Karpas-422 (cell line): ENCODE results near the gene C6orf120. TPM values are rescaled to one million over a fixed set of nuclear protein-coding genes. Genes with fewer than 3 reads are reported as not detected.
A peak's percentile ranks its signal among the peaks of the same experiment; 100 is the strongest.
"Not testable (repeated sequence)": the region's sequence is repeated elsewhere in the genome, so short reads cannot be mapped to it uniquely, and the experiment has no call there.

ENCODE experiments used
- DNase-seq: peaks from one replicate; pipeline ENCODE4 v3.0.0-alpha.2; 2015
- H2AFZ ChIP-seq: fragments of 200-600 bp; sonication (generic); 2 replicates; pipeline ENCODE4 v1.6.1; 2014; ENCODE audit warnings: antibody characterized with exemption, low read length, mixed read lengths
- H3K27ac ChIP-seq: fragments of 200-600 bp; sonication (generic); 2 replicates; pipeline ENCODE4 v1.5.1; 2014; ENCODE audit warnings: mild to moderate bottlenecking, low read length, moderate library complexity
- H3K27me3 ChIP-seq: fragments of 200-600 bp; sonication (generic); 2 replicates; pipeline ENCODE4 v1.6.1; 2014; ENCODE audit warnings: low read length, mixed read lengths
- H3K36me3 ChIP-seq: fragments of 200-600 bp; sonication (generic); 2 replicates; pipeline ENCODE4 v1.6.1; 2014; ENCODE audit warnings: low read length, mixed read lengths; ENCODE audit not compliant: insufficient read depth
- H3K4me1 ChIP-seq: fragments of 200-600 bp; sonication (generic); 2 replicates; pipeline ENCODE4 v1.6.1; 2014; ENCODE audit warnings: mild to moderate bottlenecking, low read length, mixed read lengths
- H3K4me2 ChIP-seq: fragments of 200-600 bp; sonication (generic); 2 replicates; pipeline ENCODE4 v1.6.1; 2014; ENCODE audit warnings: low read length, low read depth, mild to moderate bottlenecking; ENCODE audit not compliant: poor library complexity, severe bottlenecking
- H3K4me3 ChIP-seq: fragments of 200-600 bp; sonication (generic); 2 replicates; pipeline ENCODE4 v1.5.1; 2014; ENCODE audit warnings: mild to moderate bottlenecking, antibody characterized with exemption, low read length, mixed read lengths
- H3K79me2 ChIP-seq: fragments of 200-600 bp; sonication (generic); 2 replicates; pipeline ENCODE4 v1.6.1; 2014; ENCODE audit warnings: mild to moderate bottlenecking, low read length, mixed read lengths
- H3K9ac ChIP-seq: fragments of 200-600 bp; sonication (generic); 2 replicates; pipeline ENCODE4 v1.6.0; 2014; ENCODE audit warnings: low read length
- H3K9me2 ChIP-seq: fragments of 200-600 bp; sonication (generic), shearing (Covaris generic); replicated peaks from 2 replicates; pipeline ENCODE4 v1.6.0; 2014; ENCODE audit warnings: mild to moderate bottlenecking, low read length, moderate library complexity; ENCODE audit not compliant: insufficient read depth
- H3K9me3 ChIP-seq: fragments of 300-700, 200-600 bp; sonication (generic); 2 replicates; pipeline ENCODE4 v1.6.1; 2014; ENCODE audit warnings: low read length, mixed read lengths
- H4K20me1 ChIP-seq: fragments of 200-600 bp; sonication (generic); 2 replicates; pipeline ENCODE4 v1.6.1; 2014; ENCODE audit warnings: mild to moderate bottlenecking, antibody characterized with exemption, low read length, low read depth; ENCODE audit not compliant: insufficient read depth
- total RNA-seq: library from RNA; depleted of rRNA; stranded (reverse); fragments of >200 nt; shearing (Covaris generic); gene quantifications from 2 replicates; pipeline ENCODE4 v1.2.3, GENCODE V29; 2014; ENCODE audit warnings: low replicate concordance

Gene C6orf120
- total RNA-seq, 1 experiment from 2014 or later = 51.4 TPM

DNA sequence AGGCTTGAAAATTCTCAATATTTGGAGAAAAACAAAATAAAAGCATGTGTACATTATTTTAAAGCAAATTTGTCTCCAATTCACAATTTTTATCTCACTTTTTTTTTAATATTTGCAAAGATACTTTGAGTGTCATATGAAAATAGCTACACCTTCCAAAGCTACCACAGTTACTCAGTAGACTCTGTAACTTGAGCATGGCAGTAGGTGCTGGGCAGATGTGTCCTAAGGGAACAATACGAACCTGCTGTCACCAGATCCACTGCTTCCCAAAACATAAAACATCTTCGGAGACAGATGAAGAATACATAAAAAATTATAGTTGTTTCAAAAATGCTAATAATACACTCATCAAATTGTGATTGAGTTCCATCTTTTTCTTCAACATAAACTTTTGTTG lies 10.7 kb upstream of the C6orf120 start:
- Histone ChIP-seq H2AFZ (no peak overlapping the region), H3K79me2 (peaks cover 70% of the 10 kb centered on the region), H3K4me2 (no peak overlapping the region), H3K9me3 (peaks cover 9% of the 10 kb centered on the region), H3K36me3 (peaks cover 47% of the 10 kb centered on the region), H3K9ac (no peak overlapping the region), H3K27ac (no peak overlapping the region), H4K20me1 (no peaks in the 10 kb centered on the region), H3K4me3 (no peak overlapping the region), H3K4me1 (0 out of 2 replicates have a peak, but pooled peaks cover 3% of the 10 kb centered on the region), H3K9me2 (no peaks in the 10 kb centered on the region), H3K27me3 (no peaks in the 10 kb centered on the region)
- DNase-seq = no peak

- H4K20me1 ChIP-seq = no peaks in the 10 kb centered on the region
- no peak overlapping the region for H3K4me3 ChIP-seq
- no peak overlapping the region for H3K9ac ChIP-seq
- H3K27ac ChIP-seq = no peak overlapping the region
- H3K4me1 ChIP-seq = 0 out of 2 replicates have a peak, but pooled peaks cover 3% of the 10 kb centered on the region
- no peak for DNase-seq
- peaks cover 67% of the 10 kb centered on the region for H3K79me2 ChIP-seq
- peaks cover 5% of the 10 kb centered on the region; the same call in 1 of the 2 replicates for H3K9me3 ChIP-seq
- H3K9me2 ChIP-seq = no peaks in the 10 kb centered on the region
- H3K27me3 ChIP-seq = no peaks in the 10 kb centered on the region
- peaks cover 36% of the 10 kb centered on the region for H3K36me3 ChIP-seq
- no peak overlapping the region for H2AFZ ChIP-seq
- H3K4me2 ChIP-seq = no peak overlapping the region
Observed at GRCh38 chr6:169692516-169692915, 9.4 kb upstream of the C6orf120 start.

DNA sequence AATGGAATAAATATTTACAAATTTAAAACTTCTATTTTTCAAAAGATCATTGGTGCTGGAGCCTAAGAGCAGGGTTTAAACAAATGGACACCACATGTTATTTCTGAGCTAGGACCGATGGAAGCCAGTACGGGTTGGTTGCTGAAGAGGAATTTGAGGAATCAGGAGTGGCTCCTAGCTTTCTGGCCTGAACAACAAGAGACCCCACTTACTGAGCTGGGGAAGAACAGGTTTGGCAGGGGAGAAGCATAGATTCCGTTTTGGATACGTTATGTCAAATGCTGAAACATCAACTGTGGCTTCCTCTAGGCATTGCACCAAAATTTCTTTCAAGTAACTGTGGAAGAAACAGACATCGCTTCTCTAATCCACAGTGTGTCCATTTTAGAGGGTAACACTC lies 6.8 kb upstream of the C6orf120 start:
- Histone ChIP-seq H3K79me2 (peaks cover 83% of the 10 kb centered on the region), H3K27me3 (no peaks in the 10 kb centered on the region), H3K36me3 (peaks cover 18% of the 10 kb centered on the region), H3K4me1 (peaks cover 6% of the 10 kb centered on the region), H3K9me2 (no peaks in the 10 kb centered on the region), H3K4me3 (no peak overlapping the region), H3K9ac (no peak overlapping the region), H2AFZ (no peak overlapping the region), H4K20me1 (no peaks in the 10 kb centered on the region), H3K9me3 (peaks cover 3% of the 10 kb centered on the region; the same call in 1 of the 2 replicates), H3K27ac (no peak overlapping the region), H3K4me2 (no peak overlapping the region)
- DNase-seq = no peak

GRCh38 chr6:169697115-169697514 lies 4.8 kb upstream of the C6orf120 start:
- H3K27me3 ChIP-seq, H3K9me2 ChIP-seq, H4K20me1 ChIP-seq, H3K4me3 ChIP-seq, H3K4me2 ChIP-seq, DNase-seq, H2AFZ ChIP-seq, H3K9ac ChIP-seq, H3K9me3 ChIP-seq, H3K27ac ChIP-seq: not testable (repeated sequence)
- peaks cover 86% of the 10 kb centered on the region for H3K79me2 ChIP-seq
- H3K4me1 ChIP-seq = peaks cover 13% of the 10 kb centered on the region
- peaks cover 12% of the 10 kb centered on the region for H3K36me3 ChIP-seq

- Histone ChIP-seq H3K4me2 (peak overlapping the region; percentile 78), H3K27me3 (no peaks in the 10 kb centered on the region), H2AFZ (no peak overlapping the region), H3K4me3 (peak overlapping the region; percentile 93), H3K9ac (peak overlapping the region; percentile 95), H3K4me1 (peaks cover 37% of the 10 kb centered on the region), H3K27ac (no peak overlapping the region), H4K20me1 (no peaks in the 10 kb centered on the region; the same call in 1 of the 2 replicates), H3K79me2 (peaks cover 90% of the 10 kb centered on the region), H3K9me2 (no peaks in the 10 kb centered on the region), H3K36me3 (peaks cover 21% of the 10 kb centered on the region), H3K9me3 (peaks cover 3% of the 10 kb centered on the region; the same call in 1 of the 2 replicates)
- peak; percentile 57 for DNase-seq
Observed at GRCh38 chr6:169700296-169700695, 1.6 kb upstream of the C6orf120 start.

- Histone ChIP-seq H2AFZ (peak overlapping the region; percentile 27; the same call in 1 of the 2 replicates), H3K9ac (peak overlapping the region; percentile 95), H3K9me3 (no peaks in the 10 kb centered on the region; the same call in 1 of the 2 replicates), H3K36me3 (peaks cover 15% of the 10 kb centered on the region), H3K4me1 (peaks cover 48% of the 10 kb centered on the region), H3K79me2 (peaks cover 91% of the 10 kb centered on the region), H3K27ac (peak overlapping the region; percentile 76), H3K4me3 (peak overlapping the region; percentile 93), H3K4me2 (peak overlapping the region; percentile 78), H3K27me3 (no peaks in the 10 kb centered on the region), H3K9me2 (no peaks in the 10 kb centered on the region), H4K20me1 (no peaks in the 10 kb centered on the region; the same call in 1 of the 2 replicates)
- DNase-seq = peak; percentile 78
Observed at GRCh38 chr6:169701311-169701953, 494 bp upstream of the C6orf120 start.

DNA sequence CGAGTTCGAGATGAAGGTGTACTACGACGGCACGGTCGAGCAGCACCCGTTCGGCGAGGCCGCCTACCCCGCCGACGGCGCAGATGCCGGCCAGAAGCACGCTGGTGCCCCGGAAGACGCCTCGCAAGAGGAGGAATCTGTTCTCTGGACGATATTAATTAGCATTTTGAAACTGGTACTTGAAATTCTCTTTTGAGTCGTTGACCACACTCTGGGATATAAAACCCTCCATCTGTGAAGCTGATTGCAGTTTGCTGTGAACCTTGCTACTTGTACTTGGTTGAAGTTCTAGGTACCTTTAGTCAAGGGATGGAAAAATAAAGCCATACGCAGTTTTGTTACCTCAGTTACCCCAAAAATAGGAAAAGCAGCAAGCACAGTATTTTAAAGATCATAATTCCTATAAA lies 917 bp downstream of the C6orf120 start:
- Histone ChIP-seq H2AFZ (no peak overlapping the region), H3K36me3 (peaks cover 15% of the 10 kb centered on the region), H3K27ac (peak overlapping the region; percentile 76), H3K4me2 (peak overlapping the region; percentile 78), H4K20me1 (no peaks in the 10 kb centered on the region; the same call in 1 of the 2 replicates), H3K9ac (peak overlapping the region; percentile 95), H3K4me3 (peak overlapping the region; percentile 93), H3K9me3 (no peaks in the 10 kb centered on the region), H3K27me3 (no peaks in the 10 kb centered on the region), H3K4me1 (peaks cover 62% of the 10 kb centered on the region), H3K79me2 (peaks cover 88% of the 10 kb centered on the region), H3K9me2 (no peaks in the 10 kb centered on the region)
- no peak for DNase-seq

- H3K4me3 ChIP-seq = peak overlapping the region; percentile 19; the same call in 1 of the 2 replicates
- H3K9ac ChIP-seq = peak overlapping the region; percentile 39
- no peaks in the 10 kb centered on the region for H3K9me2 ChIP-seq
- H3K36me3 ChIP-seq = peaks cover 29% of the 10 kb centered on the region; the same call in 1 of the 2 replicates
- H3K4me1 ChIP-seq = peaks cover 98% of the 10 kb centered on the region
- peak overlapping the region; percentile 78 for H3K4me2 ChIP-seq
- no peak overlapping the region for H2AFZ ChIP-seq
- no peaks in the 10 kb centered on the region for H3K9me3 ChIP-seq
- peak overlapping the region; percentile 87 for H3K27ac ChIP-seq
- peaks cover 68% of the 10 kb centered on the region for H3K79me2 ChIP-seq
- no peaks in the 10 kb centered on the region; the same call in 1 of the 2 replicates for H4K20me1 ChIP-seq
- H3K27me3 ChIP-seq = no peaks in the 10 kb centered on the region
- peak; percentile 65 for DNase-seq
Observed at GRCh38 chr6:169707772-169708171, 5.8 kb downstream of the C6orf120 start.
